Neural progenitor cell (in vitro differentiated cells): ENCODE data around the gene CTSE.

Source experiments
- EZH2 ChIP-seq: fragments of 200-600 bp; sonication (generic); IDR thresholded peaks from 2 replicates; pipeline ENCODE4 v1.6.1; 2017; ENCODE audit warnings: antibody characterized with exemption, mild to moderate bottlenecking, moderate library complexity
- TF ChIP-seq, protein P1 (sequence below): fragments of 200-600 bp; sonication (generic); IDR thresholded peaks from 2 replicates; pipeline ENCODE4 v1.5.1; 2017; ENCODE audit warnings: antibody characterized with exemption, mild to moderate bottlenecking

DNA sequence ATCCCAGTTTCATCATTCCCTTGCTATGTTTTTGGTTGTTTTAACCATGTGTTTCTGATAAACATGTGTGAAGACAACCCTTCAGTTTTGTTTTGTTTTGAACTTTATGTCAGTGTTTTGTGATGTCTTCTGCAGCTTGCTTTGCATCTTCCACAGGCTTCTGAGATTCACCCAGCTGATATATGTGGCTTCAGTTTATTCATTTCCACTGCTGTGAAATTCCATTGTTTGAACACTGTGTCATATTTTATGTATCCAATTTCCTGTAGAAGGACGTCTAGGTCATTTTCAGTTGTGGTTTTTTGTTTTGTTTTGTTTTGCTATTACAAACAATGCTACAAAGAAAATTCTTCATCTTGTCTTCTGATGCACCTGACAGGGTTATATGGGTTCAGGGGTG lies 53.2 kb downstream of the CTSE start:
- TF ChIP-seq, protein P1, sequence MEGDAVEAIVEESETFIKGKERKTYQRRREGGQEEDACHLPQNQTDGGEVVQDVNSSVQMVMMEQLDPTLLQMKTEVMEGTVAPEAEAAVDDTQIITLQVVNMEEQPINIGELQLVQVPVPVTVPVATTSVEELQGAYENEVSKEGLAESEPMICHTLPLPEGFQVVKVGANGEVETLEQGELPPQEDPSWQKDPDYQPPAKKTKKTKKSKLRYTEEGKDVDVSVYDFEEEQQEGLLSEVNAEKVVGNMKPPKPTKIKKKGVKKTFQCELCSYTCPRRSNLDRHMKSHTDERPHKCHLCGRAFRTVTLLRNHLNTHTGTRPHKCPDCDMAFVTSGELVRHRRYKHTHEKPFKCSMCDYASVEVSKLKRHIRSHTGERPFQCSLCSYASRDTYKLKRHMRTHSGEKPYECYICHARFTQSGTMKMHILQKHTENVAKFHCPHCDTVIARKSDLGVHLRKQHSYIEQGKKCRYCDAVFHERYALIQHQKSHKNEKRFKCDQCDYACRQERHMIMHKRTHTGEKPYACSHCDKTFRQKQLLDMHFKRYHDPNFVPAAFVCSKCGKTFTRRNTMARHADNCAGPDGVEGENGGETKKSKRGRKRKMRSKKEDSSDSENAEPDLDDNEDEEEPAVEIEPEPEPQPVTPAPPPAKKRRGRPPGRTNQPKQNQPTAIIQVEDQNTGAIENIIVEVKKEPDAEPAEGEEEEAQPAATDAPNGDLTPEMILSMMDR: no peak
- no peak for TF ChIP-seq EZH2
